Immature natural killer cell (primary cell): Measurements from ENCODE around the gene WDFY4. TPM values are rescaled to one million over a fixed set of nuclear protein-coding genes. Genes with fewer than 3 reads are reported as not detected.

ENCODE experiments used
- DNase-seq, 3 donors: peaks; one replicate each; pipeline ENCODE4 v3.0.0; 2022; ENCODE audit warnings: mixed read lengths in 1 of 3
- H3K27ac Mint-ChIP-seq, 6 donors: one replicate each; pipeline ENCODE4 v1.8.0; 2020; ENCODE audit warnings: mixed read lengths in 6 of 6, mild to moderate bottlenecking in 5 of 6, inconsistent platforms in 4 of 6, moderate library complexity in 3 of 6
- H3K27me3 Mint-ChIP-seq, 3 donors: one replicate each; pipeline ENCODE4 v1.8.0; 2020 to 2021; ENCODE audit warnings: low read depth in 3 of 3, mild to moderate bottlenecking in 3 of 3, mixed read lengths in 3 of 3, moderate library complexity in 3 of 3, inconsistent platforms in 1 of 3
- H3K36me3 Mint-ChIP-seq, 3 donors: one replicate each; pipeline ENCODE4 v1.8.0; 2020; ENCODE audit warnings: mixed read lengths in 3 of 3, inconsistent platforms in 2 of 3, mild to moderate bottlenecking in 2 of 3
- H3K4me1 Mint-ChIP-seq, 2 donors: one replicate each; pipeline ENCODE4 v1.8.0; 2020; ENCODE audit warnings: inconsistent platforms in 2 of 2, mild to moderate bottlenecking in 2 of 2, mixed read lengths in 2 of 2, moderate library complexity in 1 of 2
- H3K4me3 Mint-ChIP-seq, 5 donors: one replicate each; pipeline ENCODE4 v1.8.0; 2020; ENCODE audit warnings: mild to moderate bottlenecking in 5 of 5, mixed read lengths in 5 of 5, inconsistent platforms in 3 of 5, moderate library complexity in 3 of 5
- H3K9me3 Mint-ChIP-seq, 6 donors: one replicate each; pipeline ENCODE4 v1.8.0; 2020; ENCODE audit warnings: mild to moderate bottlenecking in 6 of 6, mixed read lengths in 6 of 6, inconsistent platforms in 4 of 6, moderate library complexity in 3 of 6
- polyA plus RNA-seq, 3 donors: library from polyadenylated mRNA; unstranded; fragments of 300-500 nt; fragmentation: Illumina TruSeq; gene quantifications; one replicate each; pipeline ENCODE4 v1.2.3, GENCODE V29; 2021

The WDFY4 gene
- polyA plus RNA-seq, 3 donors from 2014 or later = 1.0 to 2.2 TPM; not detected in 1

DNA sequence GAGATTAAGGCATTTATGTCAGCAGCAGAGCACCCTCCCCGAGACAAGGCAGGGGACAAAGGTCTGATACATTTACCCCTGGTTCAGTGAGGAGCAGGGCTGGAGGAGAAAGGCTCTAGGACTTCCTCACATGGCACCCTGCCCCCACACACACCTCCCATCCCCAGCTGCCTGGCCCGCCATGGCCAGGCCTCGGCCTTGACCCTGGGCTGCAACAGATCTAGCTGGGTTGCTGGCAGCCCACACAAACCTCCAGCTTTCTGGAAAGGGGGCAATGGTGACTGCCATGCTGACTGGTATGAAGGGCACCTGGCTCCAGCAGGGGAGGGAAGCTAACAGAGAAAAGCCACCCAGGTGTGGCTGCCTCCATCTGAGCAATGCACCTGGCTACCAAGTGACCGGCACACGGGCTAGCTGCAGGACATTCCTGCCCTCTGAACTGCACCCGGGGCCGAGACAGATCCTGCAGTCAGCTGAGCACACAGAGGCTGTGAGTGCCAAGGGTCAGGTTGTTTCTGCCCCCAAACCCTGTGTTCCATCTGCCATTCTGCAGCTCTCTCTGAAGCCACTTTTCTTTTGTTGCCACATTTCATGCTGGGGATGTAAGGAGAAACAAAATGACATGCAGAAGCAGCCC lies 340.8 kb downstream of the WDFY4 start:
- H3K9me3 Mint-ChIP-seq = peaks cover 0 to 2% (median 0%) of the 10 kb centered on the region in 6 donors
- no peak overlapping the region for H3K4me3 Mint-ChIP-seq
- H3K27me3 Mint-ChIP-seq = peaks cover 0 to 6% (median 0%) of the 10 kb centered on the region in 3 donors
- DNase-seq = no peak
- no peaks in the 10 kb centered on the region for H3K36me3 Mint-ChIP-seq
- no peak overlapping the region for H3K27ac Mint-ChIP-seq
- no peaks in the 10 kb centered on the region for H3K4me1 Mint-ChIP-seq

DNA sequence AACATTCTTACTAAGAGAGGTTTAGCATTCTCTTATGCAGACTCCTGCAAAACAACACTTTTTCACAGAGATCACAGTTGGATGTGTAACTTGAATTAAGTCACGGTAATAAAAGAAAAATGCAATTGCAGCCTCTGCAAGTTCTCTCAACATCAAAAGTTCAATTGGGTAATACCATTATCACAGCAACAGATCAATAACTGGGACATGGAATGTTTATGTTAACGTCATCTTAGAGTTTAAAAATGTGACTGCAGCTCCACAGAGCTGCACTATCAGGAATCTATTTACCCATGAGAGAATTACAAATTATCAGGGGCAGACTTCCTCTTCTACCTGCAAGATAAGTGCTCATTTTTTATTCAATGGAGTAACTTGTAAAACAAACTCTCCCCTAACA lies 344.0 kb downstream of the WDFY4 start:
- no peaks in the 10 kb centered on the region for H3K9me3 Mint-ChIP-seq
- no peak overlapping the region for H3K27ac Mint-ChIP-seq
- H3K36me3 Mint-ChIP-seq = no peaks in the 10 kb centered on the region
- no peak overlapping the region for H3K4me3 Mint-ChIP-seq
- H3K27me3 Mint-ChIP-seq = peaks cover 0 to 2% (median 0%) of the 10 kb centered on the region in 3 donors
- no peaks in the 10 kb centered on the region for H3K4me1 Mint-ChIP-seq
- DNase-seq = no peak

- no peak for DNase-seq
- H3K36me3 Mint-ChIP-seq = no peaks in the 10 kb centered on the region
- no peak overlapping the region for H3K27ac Mint-ChIP-seq
- peaks cover 0 to 2% (median 0%) of the 10 kb centered on the region in 3 donors for H3K27me3 Mint-ChIP-seq
- H3K4me1 Mint-ChIP-seq = no peaks in the 10 kb centered on the region
- H3K4me3 Mint-ChIP-seq = no peak overlapping the region
- H3K9me3 Mint-ChIP-seq = no peaks in the 10 kb centered on the region
Measured at GRCh38 chr10:49029666-49030065, 345.0 kb downstream of the WDFY4 start.

Other genes with a start within 250 kb of the WDFY4 start
- gene ARHGAP22, start 79.8 kb upstream of the WDFY4 start, polyA plus RNA-seq = not detected